ENCODE results near the gene PPP1R37.

PPP1R37 gene

GRCh38 chr19:45145270-45146189 lies 52.6 kb downstream of the PPP1R37 start:
- in situ Hi-C loops (cut with HindIII; ENCODE audit: low sequenced_read_pairs): no loop called here
- TF ChIP-seq CTCF (IDR thresholded peaks at IDR 0.05; ENCODE audit: low read depth, low read length, missing control alignments): no peak
- H3K4me3 ChIP-seq (ENCODE audit: low read depth, low read length): no peak overlapping the region
- no peak for DNase-seq (ENCODE audit: low read depth)

GRCh38 chr19:45146251-45146650 lies 53.3 kb downstream of the PPP1R37 start:
- no peak for TF ChIP-seq CTCF (IDR thresholded peaks at IDR 0.05; ENCODE audit: low read depth, low read length, missing control alignments)
- in situ Hi-C loops (cut with HindIII; ENCODE audit: low sequenced_read_pairs): no loop called here
- no peak for DNase-seq (ENCODE audit: low read depth)
- H3K4me3 ChIP-seq (ENCODE audit: low read depth, low read length): no peak overlapping the region

- in situ Hi-C loops (cut with HindIII; ENCODE audit: low sequenced_read_pairs): no loop called here
Observed at GRCh38 chr19:45146741-45147205, 53.8 kb downstream of the PPP1R37 start.

GRCh38 chr19:45147835-45148676 lies 55.1 kb downstream of the PPP1R37 start:
- no peak for TF ChIP-seq CTCF (IDR thresholded peaks at IDR 0.05; ENCODE audit: low read depth, low read length, missing control alignments)
- no peak for DNase-seq (ENCODE audit: low read depth)
- in situ Hi-C loops (cut with HindIII; ENCODE audit: low sequenced_read_pairs): no loop called here
- no peak overlapping the region for H3K4me3 ChIP-seq (ENCODE audit: low read depth, low read length)

More at GRCh38 chr19:45146741-45147205, 53.8 kb downstream of the PPP1R37 start:
- no peak for DNase-seq (ENCODE audit: low read depth)
- TF ChIP-seq CTCF (IDR thresholded peaks at IDR 0.05; ENCODE audit: low read depth, low read length, missing control alignments): no peak
- no peak overlapping the region for H3K4me3 ChIP-seq (ENCODE audit: low read depth, low read length)

- no peak overlapping the region for H3K4me3 ChIP-seq (ENCODE audit: low read depth, low read length)
- no peak for TF ChIP-seq CTCF (IDR thresholded peaks at IDR 0.05; ENCODE audit: low read depth, low read length, missing control alignments)
- DNase-seq (ENCODE audit: low read depth): no peak
- in situ Hi-C loops (cut with HindIII; ENCODE audit: low sequenced_read_pairs): no loop called here
Observed at GRCh38 chr19:45149129-45149528, 56.1 kb downstream of the PPP1R37 start.

GRCh38 chr19:45150180-45150579 lies 57.2 kb downstream of the PPP1R37 start:
- in situ Hi-C loops (cut with HindIII; ENCODE audit: low sequenced_read_pairs): no loop called here
- H3K4me3 ChIP-seq (ENCODE audit: low read depth, low read length): no peak overlapping the region
- TF ChIP-seq CTCF (IDR thresholded peaks at IDR 0.05; ENCODE audit: low read depth, low read length, missing control alignments): no peak
- DNase-seq (ENCODE audit: low read depth): no peak

Data from astrocyte of the cerebellum (primary cell).